Astrocyte (in vitro differentiated cells and primary cell): ENCODE data around the gene HSPA1B.

Experiments used
- CTCF ChIP-seq: IDR thresholded peaks from 2 replicates; pipeline ENCODE4 v1.5.1; 2011; ENCODE audit warnings: low read depth, mild to moderate bottlenecking, inconsistent platforms, low read length, moderate library complexity; ENCODE audit not compliant: insufficient read depth
- EZH2 ChIP-seq: IDR thresholded peaks from 2 replicates; pipeline ENCODE4 v1.6.1; 2012; ENCODE audit warnings: mild to moderate bottlenecking, low read length, inconsistent platforms; ENCODE audit not compliant: insufficient read depth

GRCh38 chr6:31826793-31827285, 699 bp upstream of the HSPA1B start:
- TF ChIP-seq EZH2 (no peak), CTCF (no peak)
